SU-DHL-6 (cell line): ENCODE data around the gene AKIP1.

ENCODE experiments used
- H2AFZ ChIP-seq: fragments of 200-600 bp; sonication (generic); 2 replicates; pipeline ENCODE4 v1.6.1; 2014; ENCODE audit warnings: low read depth, mild to moderate bottlenecking, moderate library complexity, mixed read lengths, antibody characterized with exemption, low read length; ENCODE audit not compliant: severe bottlenecking
- H3F3A ChIP-seq: fragments of 200-600 bp; shearing (Covaris generic); 2 replicates; pipeline ENCODE4 v1.6.0; 2016; ENCODE audit warnings: antibody characterized with exemption, mild to moderate bottlenecking; ENCODE audit not compliant: insufficient read depth
- H3K27ac ChIP-seq: fragments of 200-600 bp; sonication (generic); 2 replicates; pipeline ENCODE4 v1.5.1; 2016; ENCODE audit warnings: low read depth, mild to moderate bottlenecking, low read length, moderate library complexity, mixed read lengths
- H3K27me3 ChIP-seq: fragments of 200-600 bp; sonication (generic), shearing (Covaris generic); 2 replicates; pipeline ENCODE4 v1.6.0; 2014; ENCODE audit warnings: mild to moderate bottlenecking, low read length
- H3K36me3 ChIP-seq: fragments of 200-600 bp; sonication (generic); 2 replicates; pipeline ENCODE4 v1.6.1; 2014; ENCODE audit warnings: mild to moderate bottlenecking, low read length, mixed read lengths
- H3K4me2 ChIP-seq: fragments of 300-600, 200-600 bp; shearing (Covaris generic), sonication (generic); 2 replicates; pipeline ENCODE4 v1.6.0; 2014; ENCODE audit warnings: low read length, low read depth, mild to moderate bottlenecking; ENCODE audit not compliant: poor library complexity, severe bottlenecking
- H3K4me3 ChIP-seq: fragments of 200-600 bp; sonication (generic); 2 replicates; pipeline ENCODE4 v1.5.1; 2014; ENCODE audit warnings: antibody characterized with exemption, low read length, mild to moderate bottlenecking, mixed read lengths; ENCODE audit not compliant: insufficient read depth, poor library complexity, severe bottlenecking
- H3K79me2 ChIP-seq: fragments of 200-600 bp; sonication (generic); 2 replicates; pipeline ENCODE4 v1.6.1; 2014; ENCODE audit warnings: mild to moderate bottlenecking, low read length, moderate library complexity; ENCODE audit not compliant: insufficient read depth
- H3K9ac ChIP-seq: fragments of 200-600 bp; sonication (generic); 2 replicates; pipeline ENCODE4 v1.7.0; 2014; ENCODE audit warnings: mild to moderate bottlenecking, low read length
- H3K9me2 ChIP-seq: fragments of 200-600 bp; sonication (generic); replicated peaks from 2 replicates; pipeline ENCODE4 v1.6.1; 2014; ENCODE audit warnings: low read length; ENCODE audit not compliant: insufficient read depth
- H3K9me3 ChIP-seq: fragments of 200-600 bp; sonication (generic); 2 replicates; pipeline ENCODE4 v1.6.1; 2014; ENCODE audit warnings: low read length, mixed read lengths; ENCODE audit not compliant: insufficient read depth
- H4K20me1 ChIP-seq: fragments of 200-600 bp; sonication (generic); 2 replicates; pipeline ENCODE4 v1.6.1; 2014; ENCODE audit warnings: low read depth, mild to moderate bottlenecking, antibody characterized with exemption, low read length, moderate library complexity, mixed read lengths
- CTCF ChIP-seq: fragments of 200-600 bp; sonication (generic); IDR thresholded peaks from one replicate; pipeline ENCODE4 v1.5.1; 2017; ENCODE audit warnings: antibody characterized with exemption, mild to moderate bottlenecking, low read length, moderate library complexity; ENCODE audit not compliant: insufficient read depth, poor library complexity, severe bottlenecking
- EZH2phosphoT487 ChIP-seq: fragments of 200-600 bp; sonication (generic), shearing (Covaris generic); conservative IDR thresholded peaks from 2 replicates; pipeline ENCODE4 v1.6.1; 2018; ENCODE audit warnings: mild to moderate bottlenecking, antibody characterized with exemption, low read length, moderate library complexity, mixed read lengths

The AKIP1 gene

GRCh38 chr11:8871171-8871775, 39.7 kb upstream of the AKIP1 start:
- Histone ChIP-seq H4K20me1 (no peaks in the 10 kb centered on the region), H3K4me3 (no peak overlapping the region), H3F3A (no peaks in the 10 kb centered on the region), H3K36me3 (no peaks in the 10 kb centered on the region), H3K9ac (no peak overlapping the region), H2AFZ (no peak overlapping the region), H3K27me3 (no peaks in the 10 kb centered on the region), H3K9me3 (no peaks in the 10 kb centered on the region), H3K4me2 (no peak overlapping the region), H3K27ac (no peak overlapping the region), H3K79me2 (no peaks in the 10 kb centered on the region), H3K9me2 (no peaks in the 10 kb centered on the region)
- TF ChIP-seq CTCF (no peak), EZH2phosphoT487 (no peak)

- Histone ChIP-seq H3K36me3 (no peaks in the 10 kb centered on the region), H3K9me3 (no peaks in the 10 kb centered on the region), H3K9ac (no peak overlapping the region), H3K79me2 (no peaks in the 10 kb centered on the region), H3K27ac (no peak overlapping the region), H3K4me2 (no peak overlapping the region), H4K20me1 (no peaks in the 10 kb centered on the region), H3F3A (no peaks in the 10 kb centered on the region), H3K4me3 (no peak overlapping the region), H3K9me2 (no peaks in the 10 kb centered on the region), H3K27me3 (no peaks in the 10 kb centered on the region), H2AFZ (no peak overlapping the region)
- no peak for TF ChIP-seq EZH2phosphoT487
- TF ChIP-seq CTCF, result no peak
Observed at GRCh38 chr11:8871962-8872361, 39.0 kb upstream of the AKIP1 start.

- Histone ChIP-seq H3K27ac (no peak overlapping the region), H3K9me3 (no peaks in the 10 kb centered on the region), H3K4me2 (no peak overlapping the region), H3K79me2 (no peaks in the 10 kb centered on the region), H3F3A (no peaks in the 10 kb centered on the region), H2AFZ (no peak overlapping the region), H3K9me2 (no peaks in the 10 kb centered on the region), H3K36me3 (no peaks in the 10 kb centered on the region), H3K4me3 (no peak overlapping the region), H4K20me1 (no peaks in the 10 kb centered on the region), H3K27me3 (no peaks in the 10 kb centered on the region), H3K9ac (no peak overlapping the region)
- TF ChIP-seq CTCF (no peak), EZH2phosphoT487 (no peak)
Observed at GRCh38 chr11:8873741-8874405, 37.1 kb upstream of the AKIP1 start.
